CD8-positive, alpha-beta memory T cell (primary cell): Measurements from ENCODE around the gene BSG. TPM values are rescaled to one million over a fixed set of nuclear protein-coding genes. Genes with fewer than 3 reads are reported as not detected.
A peak's percentile ranks its signal among the peaks of the same experiment; 100 is the strongest.
"Not testable (repeated sequence)": the region's sequence is repeated elsewhere in the genome, so short reads cannot be mapped to it uniquely, and the experiment has no call there.

Experiments
- CTCF ChIA-PET: fragments of 350-600 bp; sonication (Branson Sonifier 250); formaldehyde crosslinking; loops from one replicate; lab custom pipeline; 2021; ENCODE audit warnings: antibody characterized with exemption; lab: Charles Lee
- POLR2A ChIA-PET: fragments of 350-600 bp; sonication (Branson Sonifier 250); formaldehyde crosslinking; loops from one replicate; lab custom pipeline; 2021; ENCODE audit warnings: antibody characterized with exemption; lab: Charles Lee
- DNase-seq, 5 donors: peaks; one replicate each; pipeline versions ENCODE4 v3.0.0 to v3.0.0-alpha.2; 2020 to 2022; ENCODE audit warnings: mixed read lengths in 1 of 5
- H3K27ac ChIP-seq: one replicate; pipeline ENCODE4 v1.7.0; 2013; ENCODE audit warnings: low read depth, mild to moderate bottlenecking, low read length, moderate library complexity
- H3K27me3 ChIP-seq: 2 replicates; pipeline ENCODE4 v1.7.0; 2013; ENCODE audit warnings: low read length, mild to moderate bottlenecking; ENCODE audit not compliant: insufficient read depth, poor library complexity, severe bottlenecking
- H3K36me3 ChIP-seq: 2 replicates; pipeline ENCODE4 v1.7.0; 2013; ENCODE audit warnings: mild to moderate bottlenecking, low read length, moderate library complexity; ENCODE audit not compliant: insufficient read depth
- H3K4me1 ChIP-seq: 2 replicates; pipeline ENCODE4 v1.7.0; 2013; ENCODE audit warnings: mild to moderate bottlenecking, low read length, moderate library complexity; ENCODE audit not compliant: insufficient read depth
- H3K4me3 ChIP-seq: 2 replicates; pipeline ENCODE4 v1.7.0; 2013; ENCODE audit warnings: mild to moderate bottlenecking, low read length
- H3K9me3 ChIP-seq: 2 replicates; pipeline ENCODE4 v1.7.0; 2013; ENCODE audit warnings: mild to moderate bottlenecking, low read length
- H3K27ac Mint-ChIP-seq, 8 donors: one replicate each; pipeline ENCODE4 v1.8.0; 2020 to 2021; ENCODE audit warnings: mixed read lengths in 8 of 8, mild to moderate bottlenecking in 6 of 8, inconsistent platforms in 3 of 8, moderate library complexity in 3 of 8
- H3K27me3 Mint-ChIP-seq, 2 donors: one replicate each; pipeline ENCODE4 v1.8.0; 2020 to 2021; ENCODE audit warnings: mixed read lengths in 2 of 2, mild to moderate bottlenecking in 1 of 2, moderate library complexity in 1 of 2
- H3K36me3 Mint-ChIP-seq, 3 donors: one replicate each; pipeline ENCODE4 v1.8.0; 2020 to 2021; ENCODE audit warnings: mixed read lengths in 3 of 3, inconsistent platforms in 1 of 3, mild to moderate bottlenecking in 1 of 3
- H3K4me1 Mint-ChIP-seq, 3 donors: one replicate each; pipeline ENCODE4 v1.8.0; 2020 to 2021; ENCODE audit warnings: mixed read lengths in 3 of 3, inconsistent platforms in 1 of 3, mild to moderate bottlenecking in 1 of 3
- H3K4me3 Mint-ChIP-seq, 7 donors: one replicate each; pipeline ENCODE4 v1.8.0; 2020 to 2021; ENCODE audit warnings: mixed read lengths in 7 of 7, mild to moderate bottlenecking in 6 of 7, moderate library complexity in 4 of 7, inconsistent platforms in 2 of 7
- H3K9me3 Mint-ChIP-seq, 5 donors: one replicate each; pipeline ENCODE4 v1.8.0; 2020 to 2022; ENCODE audit warnings: mixed read lengths in 5 of 5, mild to moderate bottlenecking in 3 of 5, moderate library complexity in 2 of 5, inconsistent platforms in 1 of 5
- polyA plus RNA-seq: library from polyadenylated mRNA; unstranded; fragments of 300-500 nt; fragmentation: Illumina TruSeq; gene quantifications from one replicate; pipeline ENCODE4 v1.2.3, GENCODE V29; 2021
- total RNA-seq, 2 experiments: library from RNA; stranded (reverse); gene quantifications; one replicate each; pipeline ENCODE4 v1.2.3, GENCODE V29; 2021

BSG gene
- total and polyA plus RNA-seq, 3 experiments from 2014 or later = 250 to 436 (median 262) TPM

DNA sequence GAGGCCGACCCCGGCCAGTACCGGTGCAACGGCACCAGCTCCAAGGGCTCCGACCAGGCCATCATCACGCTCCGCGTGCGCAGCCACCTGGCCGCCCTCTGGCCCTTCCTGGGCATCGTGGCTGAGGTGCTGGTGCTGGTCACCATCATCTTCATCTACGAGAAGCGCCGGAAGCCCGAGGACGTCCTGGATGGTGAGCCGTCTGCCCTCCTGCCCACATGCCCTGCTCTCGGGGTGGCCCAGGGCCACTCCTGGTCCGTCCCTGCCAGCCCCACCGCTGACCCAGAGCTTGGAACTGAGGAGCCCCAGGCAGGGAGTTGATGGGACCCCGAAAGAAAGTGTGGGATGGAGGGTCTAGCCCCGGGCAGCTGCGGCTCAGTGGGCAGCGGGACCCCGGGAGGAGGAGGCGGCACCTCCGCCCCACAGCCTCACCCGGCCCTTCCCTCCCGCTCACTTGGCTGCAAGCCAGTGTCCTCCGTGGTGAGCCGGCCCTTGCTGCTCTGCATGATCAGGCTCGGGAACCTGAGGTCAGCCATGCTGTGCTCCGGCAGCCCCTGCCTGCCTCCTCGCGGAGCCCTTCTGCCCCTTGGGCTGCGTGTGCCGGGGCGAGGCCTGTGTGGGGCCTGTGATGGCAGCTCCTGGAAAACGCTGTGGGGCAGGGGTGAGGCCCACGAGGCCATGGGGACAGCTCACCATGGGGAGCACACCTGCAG is 9.2 kb downstream of the BSG start:
- CTCF ChIA-PET = no interaction called here
- peaks cover 2 to 4% of the 10 kb centered on the region in 2 donors for H3K27me3 Mint-ChIP-seq
- no peaks in the 10 kb centered on the region for H3K36me3 ChIP-seq
- H3K27ac ChIP-seq = no peak overlapping the region
- no peak overlapping the region for H3K4me3 Mint-ChIP-seq
- POLR2A ChIA-PET = no interaction called here
- H3K27me3 ChIP-seq = no peaks in the 10 kb centered on the region
- H3K4me1 Mint-ChIP-seq = peaks cover 4 to 6% (median 4%) of the 10 kb centered on the region in 3 donors
- no peaks in the 10 kb centered on the region for H3K9me3 Mint-ChIP-seq
- no peaks in the 10 kb centered on the region for H3K4me1 ChIP-seq
- H3K4me3 ChIP-seq = no peak overlapping the region
- H3K9me3 ChIP-seq = no peaks in the 10 kb centered on the region
- peak in 1 of 5 donors; percentile 47 for DNase-seq
- H3K36me3 Mint-ChIP-seq = peaks cover 0 to 38% (median 1%) of the 10 kb centered on the region in 3 donors
- H3K27ac Mint-ChIP-seq = no peak overlapping the region

DNA sequence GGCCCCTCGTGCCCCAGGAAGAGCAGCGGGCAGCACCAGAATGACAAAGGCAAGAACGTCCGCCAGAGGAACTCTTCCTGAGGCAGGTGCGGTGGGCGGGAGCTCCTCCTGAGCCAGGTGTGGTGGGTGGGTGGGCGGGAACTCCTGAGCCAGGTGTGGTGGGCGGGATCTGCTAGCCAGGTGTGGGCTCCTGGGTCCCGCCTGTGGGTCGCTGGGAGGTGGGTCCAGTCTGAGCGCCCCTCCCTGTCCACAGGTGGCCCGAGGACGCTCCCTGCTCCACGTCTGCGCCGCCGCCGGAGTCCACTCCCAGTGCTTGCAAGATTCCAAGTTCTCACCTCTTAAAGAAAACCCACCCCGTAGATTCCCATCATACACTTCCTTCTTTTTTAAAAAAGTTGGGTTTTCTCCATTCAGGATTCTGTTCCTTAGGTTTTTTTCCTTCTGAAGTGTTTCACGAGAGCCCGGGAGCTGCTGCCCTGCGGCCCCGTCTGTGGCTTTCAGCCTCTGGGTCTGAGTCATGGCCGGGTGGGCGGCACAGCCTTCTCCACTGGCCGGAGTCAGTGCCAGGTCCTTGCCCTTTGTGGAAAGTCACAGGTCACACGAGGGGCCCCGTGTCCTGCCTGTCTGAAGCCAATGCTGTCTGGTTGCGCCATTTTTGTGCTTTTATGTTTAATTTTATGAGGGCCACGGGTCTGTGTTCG is 10.3 kb downstream of the BSG start:
- Histone ChIP-seq H3K27ac (no peak overlapping the region), H3K36me3 (no peaks in the 10 kb centered on the region), H3K27me3 (peaks cover 2% of the 10 kb centered on the region), H3K9me3 (no peaks in the 10 kb centered on the region), H3K4me1 (no peaks in the 10 kb centered on the region), H3K4me3 (no peak overlapping the region)
- no peaks in the 10 kb centered on the region for H3K9me3 Mint-ChIP-seq
- no peak overlapping the region for H3K27ac Mint-ChIP-seq
- H3K4me3 Mint-ChIP-seq = no peak overlapping the region
- H3K4me1 Mint-ChIP-seq = peaks cover 0 to 1% (median 0%) of the 10 kb centered on the region in 3 donors
- H3K36me3 Mint-ChIP-seq = peaks cover 0 to 36% (median 1%) of the 10 kb centered on the region in 3 donors
- DNase-seq = no peak
- ChIA-PET CTCF (interaction anchor here (2.6 kb wide), 1 partner anchor 152 kb away, joined by 13 read pairs; no protein-coding TSS in a partner anchor), POLR2A (no interaction called here)
- peaks cover 2 to 4% of the 10 kb centered on the region in 2 donors for H3K27me3 Mint-ChIP-seq

DNA sequence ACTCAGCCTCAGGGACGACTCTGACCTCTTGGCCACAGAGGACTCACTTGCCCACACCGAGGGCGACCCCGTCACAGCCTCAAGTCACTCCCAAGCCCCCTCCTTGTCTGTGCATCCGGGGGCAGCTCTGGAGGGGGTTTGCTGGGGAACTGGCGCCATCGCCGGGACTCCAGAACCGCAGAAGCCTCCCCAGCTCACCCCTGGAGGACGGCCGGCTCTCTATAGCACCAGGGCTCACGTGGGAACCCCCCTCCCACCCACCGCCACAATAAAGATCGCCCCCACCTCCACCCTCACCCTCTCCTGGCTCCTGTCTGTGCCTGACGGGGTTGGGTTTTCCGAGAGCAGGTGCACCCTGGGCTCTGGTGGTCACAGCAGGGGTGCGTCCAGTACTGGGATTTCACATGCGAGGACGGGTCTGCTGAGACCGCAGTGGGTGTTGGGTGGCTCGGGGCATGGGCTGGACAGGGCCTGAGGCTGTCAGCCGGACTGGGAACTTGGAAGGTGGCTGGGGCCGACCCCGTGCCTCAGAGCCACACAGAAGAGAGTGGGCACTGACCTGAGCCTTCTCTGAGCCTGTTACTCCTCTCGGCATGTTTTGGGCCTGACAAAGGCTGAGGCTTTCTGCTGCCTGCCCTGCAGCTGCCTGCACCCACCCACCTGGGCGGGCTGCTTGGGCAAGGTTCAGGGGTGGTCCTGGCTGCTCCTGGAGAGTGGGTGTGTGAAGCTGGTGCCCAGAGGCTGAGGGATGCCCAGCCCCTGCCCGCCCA is 11.0 kb downstream of the BSG start:
- H3K27ac Mint-ChIP-seq = no peak overlapping the region
- CTCF ChIA-PET = interaction anchor here (0.9 to 2.8 kb wide), 6 partner anchors 8 to 155 kb away, joined by 3 to 13 read pairs (median 8); partner anchors contain the start of gene CDC34

DNA sequence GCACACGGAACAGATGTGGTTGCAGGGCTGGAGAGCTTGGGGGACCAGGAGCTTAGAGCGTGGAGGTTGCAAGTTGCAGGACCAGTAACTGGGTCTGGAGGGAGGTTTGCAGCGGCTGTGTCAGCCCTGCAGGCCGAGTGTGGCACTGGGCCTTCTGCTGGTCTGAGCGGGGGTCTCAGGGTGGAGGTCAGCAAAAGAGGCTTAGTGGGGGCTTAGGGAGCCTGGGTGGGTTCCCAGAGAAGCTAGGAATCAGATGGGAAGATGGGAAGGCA is 11.5 kb downstream of the BSG start:
- POLR2A ChIA-PET = interaction anchor here (0.7 kb wide), 1 partner anchor 76 kb away, joined by 5 read pairs; no protein-coding TSS in a partner anchor
- CTCF ChIA-PET = interaction anchor here (0.7 to 2.8 kb wide), 11 partner anchors 8 to 155 kb away, joined by 3 to 13 read pairs (median 4); partner anchors contain the start of genes CDC34 and GZMM

More for the DNA sequence above, 11.0 kb downstream of the BSG start:
- H3K36me3 ChIP-seq = no peaks in the 10 kb centered on the region
- H3K4me3 Mint-ChIP-seq = no peak overlapping the region
- H3K9me3 ChIP-seq = no peaks in the 10 kb centered on the region
- H3K9me3 Mint-ChIP-seq = no peaks in the 10 kb centered on the region
- H3K36me3 Mint-ChIP-seq = peaks cover 0 to 32% (median 1%) of the 10 kb centered on the region in 3 donors
- peaks cover 3% of the 10 kb centered on the region for H3K27me3 ChIP-seq
- POLR2A ChIA-PET = no interaction called here
- no peak for DNase-seq
- H3K4me3 ChIP-seq = no peak overlapping the region
- H3K27ac ChIP-seq = no peak overlapping the region
- peaks cover 4 to 5% (median 4%) of the 10 kb centered on the region in 3 donors for H3K4me1 Mint-ChIP-seq
- H3K27me3 Mint-ChIP-seq = peaks cover 6 to 9% of the 10 kb centered on the region in 2 donors
- H3K4me1 ChIP-seq = peaks cover 5% of the 10 kb centered on the region

DNA sequence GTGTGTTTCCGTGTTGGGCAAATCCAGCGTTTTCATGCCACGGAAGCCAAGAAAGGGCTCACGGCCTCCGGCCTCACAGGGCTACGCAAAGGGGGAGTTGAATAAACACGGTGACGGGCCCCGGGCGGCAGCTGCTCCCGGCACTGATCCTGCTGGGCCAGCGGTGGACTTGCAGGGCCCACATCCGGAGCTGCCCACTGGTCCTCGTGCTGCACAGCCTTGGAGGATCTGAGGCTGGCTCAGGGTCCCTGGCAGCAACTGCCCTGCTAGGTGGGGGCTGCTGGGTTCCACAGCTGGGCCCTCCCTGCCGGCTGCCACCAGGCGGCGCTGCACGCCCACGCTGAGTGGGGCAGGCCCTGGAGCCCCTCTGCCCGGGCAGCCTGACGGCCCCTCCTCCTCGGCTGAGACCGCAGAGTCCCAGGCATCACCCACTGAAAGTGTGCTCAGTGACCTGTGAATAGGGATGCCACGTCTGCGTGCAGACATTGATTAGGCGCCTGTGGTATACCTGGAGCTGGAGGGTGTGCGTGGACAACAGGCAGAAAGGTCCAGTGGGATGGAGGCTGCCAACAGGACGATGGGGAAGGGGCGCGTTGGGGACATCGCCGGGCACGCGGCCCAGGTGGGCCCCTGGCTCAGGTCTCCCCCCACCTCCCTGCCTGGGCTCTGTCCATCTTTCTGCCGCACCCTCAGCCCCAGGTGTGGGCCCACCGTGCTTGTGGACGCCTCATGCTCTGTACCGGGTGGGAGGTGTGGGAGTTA is 12.0 kb downstream of the BSG start:
- peaks cover 12% of the 10 kb centered on the region for H3K27me3 ChIP-seq
- POLR2A ChIA-PET = interaction anchor here (0.7 kb wide), 1 partner anchor 75 kb away, joined by 5 read pairs; no protein-coding TSS in a partner anchor

More for the DNA sequence above, 11.5 kb downstream of the BSG start:
- Histone ChIP-seq H3K27ac (no peak overlapping the region), H3K4me3 (no peak overlapping the region), H3K36me3 (no peaks in the 10 kb centered on the region), H3K9me3 (no peaks in the 10 kb centered on the region), H3K27me3 (peaks cover 8% of the 10 kb centered on the region), H3K4me1 (peaks cover 10% of the 10 kb centered on the region)
- Mint-ChIP-seq H3K4me1 (peaks cover 4 to 9% (median 4%) of the 10 kb centered on the region in 3 donors), H3K27ac (no peak overlapping the region), H3K27me3 (peaks cover 6 to 12% of the 10 kb centered on the region in 2 donors), H3K9me3 (no peaks in the 10 kb centered on the region), H3K4me3 (no peak overlapping the region), H3K36me3 (peaks cover 0 to 30% (median 1%) of the 10 kb centered on the region in 3 donors)
- DNase-seq = no peak

DNA sequence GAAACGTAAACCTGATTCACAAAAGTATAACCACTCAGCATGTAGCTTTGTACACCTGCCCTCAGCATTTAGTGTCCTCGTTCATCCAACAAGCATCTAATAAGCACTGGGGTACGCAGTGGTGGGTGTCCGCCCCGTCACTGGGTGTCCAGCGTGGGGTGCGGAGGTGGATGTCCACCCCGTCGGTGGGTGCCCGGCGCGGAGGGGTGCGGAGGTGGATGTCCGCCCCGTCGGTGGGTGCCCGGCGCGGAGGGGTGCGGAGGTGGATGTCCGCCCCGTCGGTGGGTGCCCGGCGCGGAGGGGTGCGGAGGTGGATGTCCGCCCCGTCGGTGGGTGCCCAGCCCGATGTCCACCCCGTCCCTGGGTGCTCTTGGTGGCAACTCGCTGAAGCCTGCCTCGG is 12.8 kb downstream of the BSG start:
- CTCF ChIA-PET = interaction anchor here (1.2 to 2.8 kb wide), 8 partner anchors 10 to 153 kb away, joined by 3 to 13 read pairs (median 6); partner anchors contain the start of gene GZMM
- H3K27ac Mint-ChIP-seq, H3K9me3 ChIP-seq, H3K4me3 Mint-ChIP-seq, POLR2A ChIA-PET, H3K36me3 ChIP-seq, H3K4me3 ChIP-seq, H3K27ac ChIP-seq, H3K9me3 Mint-ChIP-seq, DNase-seq: not testable (repeated sequence)
- H3K4me1 Mint-ChIP-seq = peaks cover 4 to 13% (median 6%) of the 10 kb centered on the region in 3 donors
- H3K4me1 ChIP-seq = peaks cover 16% of the 10 kb centered on the region
- peaks cover 0 to 18% (median 1%) of the 10 kb centered on the region in 3 donors for H3K36me3 Mint-ChIP-seq
- peaks cover 6 to 12% of the 10 kb centered on the region in 2 donors for H3K27me3 Mint-ChIP-seq
- H3K27me3 ChIP-seq = peaks cover 12% of the 10 kb centered on the region

More for the DNA sequence above, 12.0 kb downstream of the BSG start:
- CTCF ChIA-PET = interaction anchor here (0.7 to 2.8 kb wide), 12 partner anchors 9 to 154 kb away, joined by 3 to 13 read pairs (median 4); partner anchors contain the start of genes CDC34 and GZMM
- Histone ChIP-seq H3K27ac (no peak overlapping the region), H3K4me3 (no peak overlapping the region), H3K9me3 (no peaks in the 10 kb centered on the region), H3K36me3 (no peaks in the 10 kb centered on the region), H3K4me1 (peaks cover 16% of the 10 kb centered on the region)
- Mint-ChIP-seq H3K36me3 (peaks cover 0 to 25% (median 1%) of the 10 kb centered on the region in 3 donors), H3K4me1 (peaks cover 4 to 13% (median 6%) of the 10 kb centered on the region in 3 donors), H3K27me3 (peaks cover 6 to 12% of the 10 kb centered on the region in 2 donors), H3K4me3 (no peak overlapping the region), H3K27ac (no peak overlapping the region), H3K9me3 (no peaks in the 10 kb centered on the region)
- peak; percentile 58 to 70 (median 59) for DNase-seq

DNA sequence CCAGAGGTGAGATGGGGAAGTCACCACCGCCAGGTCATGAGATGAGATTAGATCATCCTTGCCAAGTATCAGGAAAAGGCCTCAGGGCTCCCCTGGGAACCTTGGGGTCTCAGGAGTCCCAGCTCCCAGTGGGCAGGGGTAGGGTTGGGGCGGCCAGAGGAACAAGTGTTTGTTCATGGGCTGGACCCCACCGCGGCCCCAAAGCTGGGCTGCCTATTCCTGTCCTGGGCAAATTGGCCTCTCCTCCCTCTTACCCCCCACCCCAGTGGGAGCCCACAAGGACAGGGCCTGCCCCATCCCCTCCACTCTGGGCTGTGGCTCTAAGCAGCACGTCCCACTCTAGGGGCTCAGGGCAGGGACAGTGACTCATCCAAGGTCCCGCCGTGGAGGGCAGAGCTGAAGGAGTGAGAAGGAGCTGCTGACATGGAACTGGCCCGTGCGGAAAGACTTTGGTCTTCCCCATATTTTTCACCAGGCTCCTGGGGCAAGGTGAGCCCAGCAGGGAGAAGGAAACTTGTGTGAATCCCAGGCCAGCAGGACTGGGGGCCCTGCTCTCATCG is 13.2 kb downstream of the BSG start:
- ChIA-PET POLR2A (no interaction called here), CTCF (interaction anchor here (0.8 to 2.8 kb wide), 5 partner anchors 10 to 153 kb away, joined by 3 to 11 read pairs (median 6); no protein-coding TSS in a partner anchor)
- no peak overlapping the region for H3K27ac ChIP-seq
- no peaks in the 10 kb centered on the region for H3K9me3 ChIP-seq
- Mint-ChIP-seq H3K4me1 (peaks cover 4 to 13% (median 6%) of the 10 kb centered on the region in 3 donors), H3K27ac (no peak overlapping the region), H3K9me3 (no peaks in the 10 kb centered on the region), H3K4me3 (no peak overlapping the region), H3K36me3 (peaks cover 0 to 15% (median 1%) of the 10 kb centered on the region in 3 donors), H3K27me3 (peaks cover 6 to 12% of the 10 kb centered on the region in 2 donors)
- H3K27me3 ChIP-seq = peaks cover 12% of the 10 kb centered on the region
- DNase-seq = no peak
- no peaks in the 10 kb centered on the region for H3K36me3 ChIP-seq
- H3K4me1 ChIP-seq = peaks cover 16% of the 10 kb centered on the region
- H3K4me3 ChIP-seq = no peak overlapping the region
